Measurements from ENCODE around the gene SPINK13.
"Not testable (repeated sequence)": the region's sequence is repeated elsewhere in the genome, so short reads cannot be mapped to it uniquely, and the experiment has no call there.

The SPINK13 gene

GRCh38 chr5:148314187-148314586, 45.6 kb downstream of the SPINK13 start:
- no peak for ATAC-seq

- no peak for ATAC-seq
Observed at GRCh38 chr5:148314731-148315130, 46.1 kb downstream of the SPINK13 start.

GRCh38 chr5:148320011-148320963, 51.7 kb downstream of the SPINK13 start:
- ATAC-seq, result not testable (repeated sequence)

- ATAC-seq, result no peak
Observed at GRCh38 chr5:148333262-148333849, 64.8 kb downstream of the SPINK13 start.

GRCh38 chr5:148335259-148335658, 66.7 kb downstream of the SPINK13 start, which contains the start of gene SPINK9:
TSS of gene SPINK9 (plus strand) at chr5:148335559. CDS start at chr5:148335614, 55 bp downstream.
- ATAC-seq, result no peak

Measured in activated CD4-positive, CD25-positive, alpha-beta regulatory T cell treated with anti-CD3 and anti-CD28 coated beads, Interleukin-2, amount 50 U/mL, for 24 hours (primary cell).